LNCaP clone FGC (cell line): ENCODE measurements around the gene ST8SIA5.

Source experiments
- DNase-seq: peaks from one replicate; pipeline ENCODE4 v3.0.0-alpha.2; 2011; ENCODE audit warnings: low read depth
- H3K4me3 ChIP-seq: 2 replicates; pipeline ENCODE4 v1.5.1; 2011; ENCODE audit warnings: mild to moderate bottlenecking, low read depth, low read length, control low read depth
- CTCF ChIP-seq: IDR thresholded peaks from 2 replicates; pipeline ENCODE4 v1.5.1; 2012; ENCODE audit warnings: mild to moderate bottlenecking; ENCODE audit not compliant: control insufficient read depth, insufficient read depth; ENCODE audit errors: extremely low read depth

Gene ST8SIA5

GRCh38 chr18:46636040-46636630 lies 120.7 kb downstream of the ST8SIA5 start:
- TF ChIP-seq CTCF: no peak
- DNase-seq: no peak

GRCh38 chr18:46632401-46633071 lies 124.3 kb downstream of the ST8SIA5 start:
- H3K4me3 ChIP-seq: no peak overlapping the region
- TF ChIP-seq CTCF: no peak
- DNase-seq: no peak

More at GRCh38 chr18:46636040-46636630, 120.7 kb downstream of the ST8SIA5 start:
- no peak overlapping the region for H3K4me3 ChIP-seq

GRCh38 chr18:46630991-46631390 lies 125.9 kb downstream of the ST8SIA5 start:
- no peak for DNase-seq
- no peak for TF ChIP-seq CTCF
- no peak overlapping the region for H3K4me3 ChIP-seq

GRCh38 chr18:46630160-46630559 lies 126.7 kb downstream of the ST8SIA5 start:
- no peak for DNase-seq
- H3K4me3 ChIP-seq: no peak overlapping the region
- TF ChIP-seq CTCF: no peak

- no peak overlapping the region for H3K4me3 ChIP-seq
- no peak for TF ChIP-seq CTCF
- no peak for DNase-seq
Observed at GRCh38 chr18:46629361-46629760, 127.5 kb downstream of the ST8SIA5 start.

- no peak for DNase-seq
Observed at GRCh38 chr18:46628206-46628605, 128.6 kb downstream of the ST8SIA5 start.

More at GRCh38 chr18:46628206-46628605, 128.6 kb downstream of the ST8SIA5 start:
- H3K4me3 ChIP-seq: no peak overlapping the region
- no peak for TF ChIP-seq CTCF
